GM18867 (cell line): ENCODE results near the gene OR56A3.
"Not testable (repeated sequence)": the region's sequence is repeated elsewhere in the genome, so short reads cannot be mapped to it uniquely, and the experiment has no call there.

Source experiments
- ATAC-seq: cut with Tn5 transposase; IDR thresholded peaks from one replicate; pipeline ENCODE4 v1.9.1; 2021; ENCODE audit warnings: mild to moderate bottlenecking, moderate library complexity; ENCODE audit not compliant: unreplicated experiment

Gene OR56A3, protein sequence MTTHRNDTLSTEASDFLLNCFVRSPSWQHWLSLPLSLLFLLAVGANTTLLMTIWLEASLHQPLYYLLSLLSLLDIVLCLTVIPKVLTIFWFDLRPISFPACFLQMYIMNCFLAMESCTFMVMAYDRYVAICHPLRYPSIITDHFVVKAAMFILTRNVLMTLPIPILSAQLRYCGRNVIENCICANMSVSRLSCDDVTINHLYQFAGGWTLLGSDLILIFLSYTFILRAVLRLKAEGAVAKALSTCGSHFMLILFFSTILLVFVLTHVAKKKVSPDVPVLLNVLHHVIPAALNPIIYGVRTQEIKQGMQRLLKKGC

DNA sequence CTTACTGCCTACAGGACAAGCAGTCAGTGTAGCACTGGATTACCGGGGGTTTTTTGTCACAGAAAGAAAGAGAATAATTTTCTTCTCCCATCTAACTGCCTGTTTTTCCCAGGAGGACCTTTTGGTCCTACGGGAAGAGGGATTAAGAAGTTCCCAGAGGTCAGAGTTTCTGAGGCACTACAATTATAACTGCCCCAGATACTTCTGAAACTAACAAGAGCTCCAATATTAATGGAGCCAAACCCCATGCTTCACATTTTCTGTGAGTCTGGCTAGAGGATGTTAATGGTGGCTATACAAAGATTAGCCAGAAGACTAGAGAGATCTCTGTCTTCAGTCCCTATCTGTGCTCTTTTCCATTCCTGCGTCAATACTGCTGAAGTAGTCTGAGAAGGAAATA is at the start of gene OR56A3:
Gene OR56A3, plus strand, starts transcription at position 301 of the 400 bp plus-strand sequence. CDS start 5,096 bp downstream, outside the sequence.
- no peak for ATAC-seq

DNA sequence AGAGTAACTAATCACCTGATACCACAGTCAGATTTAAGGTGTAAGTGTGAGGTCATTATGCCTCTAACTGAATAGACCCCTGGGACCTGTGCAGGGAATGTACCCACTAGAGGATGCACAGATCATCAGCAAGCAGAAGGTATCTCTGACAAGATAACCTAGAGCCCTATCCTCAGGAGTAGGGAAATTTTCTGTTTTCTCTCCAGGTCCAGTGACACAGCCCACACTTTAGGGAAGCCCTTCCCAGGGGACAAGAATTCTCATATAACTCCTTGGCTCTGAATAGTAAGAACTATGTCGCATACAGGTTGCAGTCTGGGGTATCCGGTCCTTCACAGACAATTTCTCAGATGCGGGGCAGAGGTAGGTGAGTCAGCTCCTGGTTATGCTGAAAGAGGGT is 49.1 kb upstream of the OR56A3 start, which contains the start of gene OR52E5:
Gene OR52E5, plus strand, starts transcription at position 301 of the 400 bp plus-strand sequence. CDS start 7,569 bp downstream, outside the sequence.
- no peak for ATAC-seq

GRCh38 chr11:5899534-5899933 is 42.5 kb upstream of the OR56A3 start:
- ATAC-seq: no peak

GRCh38 chr11:5910540-5910939 is 31.5 kb upstream of the OR56A3 start:
- ATAC-seq: no peak

GRCh38 chr11:5922749-5923426 is 19.2 kb upstream of the OR56A3 start:
- no peak for ATAC-seq

GRCh38 chr11:5923427-5923776 is 18.6 kb upstream of the OR56A3 start:
- ATAC-seq: no peak

DNA sequence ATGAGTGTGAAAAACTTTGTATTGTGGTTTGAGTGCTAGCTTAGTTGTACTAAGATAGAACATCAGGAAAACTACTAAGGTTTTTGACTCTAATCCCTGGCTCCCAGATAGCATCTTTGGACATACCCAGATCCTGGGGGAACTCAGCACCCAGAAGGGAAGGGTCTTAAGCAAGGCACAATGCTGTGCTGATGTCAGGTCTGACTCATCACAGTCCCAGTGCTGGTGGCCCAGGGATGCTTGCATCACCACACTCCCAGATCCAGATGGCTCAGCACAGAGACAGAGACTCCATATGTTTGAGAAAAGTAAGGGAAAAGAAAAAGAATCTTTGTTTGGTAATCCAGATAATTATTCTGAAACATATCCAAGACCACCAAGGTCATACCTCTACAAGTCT is 18.3 kb upstream of the OR56A3 start:
- ATAC-seq: no peak

GRCh38 chr11:5928271-5928670 is 13.8 kb upstream of the OR56A3 start:
- no peak for ATAC-seq

GRCh38 chr11:5928811-5929210 is 13.2 kb upstream of the OR56A3 start:
- ATAC-seq: no peak

DNA sequence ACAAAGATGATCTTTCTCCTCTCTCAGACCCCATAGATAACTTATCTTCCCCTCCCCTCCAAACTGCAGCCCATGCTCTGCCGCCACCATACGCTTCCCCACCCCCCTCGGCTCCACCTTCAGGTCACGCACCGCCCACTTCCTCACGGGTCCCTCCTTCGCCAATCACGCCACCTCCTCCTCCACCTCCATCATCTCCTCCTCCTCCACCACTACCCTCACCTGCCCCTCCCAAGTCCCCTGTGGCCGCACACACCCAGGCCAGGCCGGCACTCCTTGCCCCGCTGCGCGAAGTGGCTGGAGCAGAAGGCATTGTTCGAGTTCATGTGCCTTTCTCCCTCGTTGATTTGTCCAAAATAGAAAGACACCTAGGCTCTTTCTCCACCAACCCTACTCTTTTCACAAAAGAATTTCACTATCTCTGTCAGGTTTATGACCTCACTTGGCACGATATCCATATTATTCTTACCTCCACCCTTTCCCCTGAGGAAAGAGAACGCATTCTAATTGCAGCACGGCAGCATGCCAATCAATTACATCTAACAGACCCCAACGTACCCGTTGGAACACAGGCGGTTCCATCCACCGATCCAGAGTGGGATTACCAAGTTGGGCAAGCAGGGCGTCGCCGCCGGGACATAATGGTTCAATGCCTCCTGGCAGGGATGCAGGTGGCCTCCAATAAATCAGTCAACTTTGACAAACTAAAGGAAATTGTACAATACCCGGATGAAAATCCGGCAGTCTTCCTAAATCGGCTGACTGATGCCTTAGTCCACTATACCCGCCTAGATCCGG is 12.3 kb upstream of the OR56A3 start:
- ATAC-seq: no peak

DNA sequence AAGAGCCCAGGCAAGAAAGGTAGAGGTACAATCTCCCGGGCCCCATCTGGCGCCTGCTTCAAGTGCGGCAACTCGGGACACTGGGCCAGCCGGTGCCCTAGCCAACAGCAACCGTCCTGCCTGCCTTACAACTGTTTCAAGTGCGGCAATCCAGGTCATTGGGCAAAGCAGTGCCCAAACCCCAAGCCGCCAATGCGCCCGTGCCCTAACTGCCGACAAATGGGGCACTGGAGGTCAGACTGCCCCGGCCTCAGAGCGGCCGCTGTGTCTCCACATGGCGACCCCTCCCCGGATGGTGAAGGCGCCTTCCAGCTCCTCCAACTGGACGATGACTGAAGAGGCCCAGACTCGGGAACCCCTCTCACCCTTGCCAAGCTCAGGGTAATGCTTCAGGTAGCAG is 11.4 kb upstream of the OR56A3 start:
- ATAC-seq: no peak

GRCh38 chr11:5931061-5931460 is 11.0 kb upstream of the OR56A3 start:
- no peak for ATAC-seq

DNA sequence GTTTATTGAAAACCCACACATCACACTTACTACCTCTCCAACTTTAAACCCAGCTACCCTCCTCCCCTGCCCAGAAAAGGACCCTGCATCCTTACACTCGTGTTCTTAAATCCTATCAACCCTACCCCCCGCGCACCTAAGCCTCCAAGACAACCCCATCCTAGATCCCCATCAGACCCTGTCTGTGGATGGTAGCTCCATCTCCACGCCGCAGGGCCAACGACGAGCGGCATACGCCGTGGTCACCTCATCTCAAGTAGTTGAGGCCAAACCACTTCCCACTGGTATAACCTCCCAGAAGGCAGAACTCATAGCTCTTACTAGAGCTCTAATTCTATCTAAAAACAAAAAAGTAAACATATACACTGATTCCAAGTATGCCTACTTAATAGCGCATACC is 9.4 kb upstream of the OR56A3 start:
- no peak for ATAC-seq

DNA sequence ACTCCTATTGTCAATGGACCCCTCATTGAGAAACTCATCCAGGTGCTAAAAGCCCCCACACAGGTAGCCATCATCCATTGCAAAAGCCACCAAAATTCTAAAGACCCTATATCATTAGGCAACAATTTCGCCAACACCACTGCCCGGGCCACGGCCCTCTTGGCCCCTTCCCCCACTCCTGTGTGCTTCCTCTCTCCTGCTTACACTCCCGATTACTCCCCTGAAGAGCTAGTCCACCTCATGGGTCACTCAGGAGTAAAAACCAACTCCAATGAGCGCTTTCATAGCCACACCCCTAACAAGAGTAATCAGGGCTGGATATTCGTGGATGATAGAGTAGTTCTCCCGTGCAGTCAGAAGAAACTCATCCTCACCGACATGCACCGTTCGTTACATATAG is 8.9 kb upstream of the OR56A3 start:
- ATAC-seq: no peak

DNA sequence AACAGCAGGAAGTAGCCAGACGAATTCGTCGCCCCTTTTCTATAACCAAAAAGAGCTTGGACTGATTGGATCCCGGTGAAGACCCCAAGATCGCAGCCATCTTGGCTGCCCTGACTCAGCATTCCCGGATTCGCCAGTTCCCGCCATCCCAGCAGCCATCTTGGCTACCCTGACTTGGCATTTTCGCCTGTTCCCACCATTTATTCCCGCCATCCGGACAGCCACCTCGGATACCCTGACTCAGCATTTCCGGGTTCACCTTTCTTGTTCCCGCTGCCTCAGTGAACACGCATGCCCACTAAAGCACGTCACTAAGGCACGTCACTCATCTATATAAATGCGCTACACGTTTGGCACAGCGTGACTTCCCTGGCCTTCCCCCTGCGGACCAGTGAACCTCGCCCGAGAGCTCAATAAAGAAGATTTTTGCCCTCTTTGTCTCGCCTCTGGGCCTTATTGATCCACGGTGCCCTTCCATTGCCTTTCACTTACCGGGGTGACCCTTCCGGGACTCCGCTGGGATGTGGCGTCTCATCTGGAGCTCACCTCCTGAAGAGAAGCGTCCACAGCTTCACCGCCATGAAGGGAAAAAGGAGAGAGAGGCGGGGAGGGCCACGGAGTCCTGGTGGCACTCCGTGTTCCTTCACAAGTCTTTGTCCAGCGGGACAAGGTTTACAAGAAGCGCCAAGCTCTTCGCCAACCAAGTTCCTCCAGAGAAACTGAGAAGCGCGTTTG is 4.0 kb upstream of the OR56A3 start:
- no peak for ATAC-seq

DNA sequence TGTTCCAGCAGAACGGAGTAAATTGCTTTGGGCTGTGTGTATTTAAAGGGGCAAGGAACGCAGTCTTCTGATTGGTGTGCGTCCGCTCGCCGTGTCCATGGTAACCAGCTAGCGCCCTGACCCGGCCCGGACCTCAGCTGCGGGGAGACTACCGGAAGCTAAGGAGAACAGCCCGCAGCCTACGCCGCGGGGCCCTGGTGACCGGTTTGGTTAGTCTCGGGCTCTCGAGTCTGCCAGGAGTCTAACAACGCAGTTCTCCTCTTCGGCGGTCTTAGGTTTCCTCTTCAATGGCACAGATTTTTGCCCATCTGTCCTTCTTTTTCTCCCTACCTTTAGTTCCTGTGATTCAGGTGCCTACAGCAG is 3.5 kb upstream of the OR56A3 start:
- no peak for ATAC-seq

GRCh38 chr11:5940748-5941147 is 1.3 kb upstream of the OR56A3 start:
- no peak for ATAC-seq

DNA sequence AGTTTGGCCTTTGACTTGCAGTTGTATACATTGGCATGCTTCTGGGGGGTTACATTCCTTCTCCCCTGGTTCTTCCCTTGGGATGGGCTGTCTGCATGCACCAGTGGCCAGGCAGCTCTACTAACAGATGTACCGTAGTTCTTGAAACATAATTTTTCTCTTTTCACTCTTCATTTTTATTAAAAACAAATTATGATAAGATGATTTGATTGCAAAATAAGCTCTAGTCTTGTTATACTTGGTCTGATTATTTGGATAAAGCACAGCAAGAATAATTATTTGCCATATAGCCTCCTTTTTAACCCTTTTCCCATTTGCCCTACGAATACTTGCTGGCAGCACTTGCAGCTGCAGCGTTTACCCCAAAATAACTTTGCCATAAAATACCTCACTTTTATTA is 13.5 kb downstream of the OR56A3 start:
- no peak for ATAC-seq

DNA sequence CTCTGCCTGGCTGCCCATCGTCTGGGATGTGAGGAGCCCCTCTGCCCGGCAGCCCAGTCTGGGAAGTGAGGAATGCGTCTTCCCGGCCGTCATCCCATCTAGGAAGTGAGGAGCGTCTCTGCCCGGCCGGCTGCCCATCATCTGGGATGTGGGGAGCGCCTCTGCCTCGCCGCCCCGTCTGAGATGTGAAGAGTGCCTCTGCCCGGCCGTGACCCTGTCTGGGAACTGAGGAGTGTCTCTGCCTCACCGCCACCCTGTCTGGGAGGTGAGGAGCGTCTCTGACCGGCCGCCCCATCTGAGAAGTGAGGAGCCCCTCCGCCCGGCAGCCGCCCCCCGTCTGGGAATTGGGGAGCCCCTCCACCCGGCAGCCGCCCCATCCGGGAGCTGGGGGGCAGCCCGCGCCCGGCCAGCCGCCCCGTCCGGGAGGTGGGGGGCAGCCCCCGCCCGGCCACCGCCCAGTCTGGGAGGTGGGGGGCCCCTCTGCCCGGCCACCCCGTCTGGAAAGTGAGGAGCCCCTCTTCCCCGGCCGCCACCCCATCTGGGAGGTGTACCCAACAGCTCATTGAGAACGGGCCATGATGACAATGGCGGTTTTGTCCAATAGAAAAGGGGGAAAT is 18.8 kb downstream of the OR56A3 start:
- ATAC-seq: not testable (repeated sequence)

GRCh38 chr11:5966958-5967357 is 24.9 kb downstream of the OR56A3 start:
- no peak for ATAC-seq

GRCh38 chr11:5967708-5968107 is 25.7 kb downstream of the OR56A3 start:
- ATAC-seq: no peak
